GM23248 (cell line): ENCODE results near the gene NDUFB10. TPM values are rescaled to one million over a fixed set of nuclear protein-coding genes. Genes with fewer than 3 reads are reported as not detected.

Experiments
- DNase-seq: peaks from one replicate; pipeline ENCODE4 v3.0.0-alpha.2; 2015
- H2AFZ ChIP-seq: fragments of 200-600 bp; sonication (generic); 2 replicates; pipeline ENCODE4 v1.6.1; 2016; ENCODE audit warnings: antibody characterized with exemption
- H3F3A ChIP-seq: fragments of 200-600 bp; sonication (generic); 2 replicates; pipeline ENCODE4 v1.6.1; 2016; ENCODE audit warnings: mild to moderate bottlenecking, antibody characterized with exemption, mixed run types; ENCODE audit not compliant: insufficient read depth
- H3K27ac ChIP-seq: fragments of 200-600 bp; sonication (generic); 2 replicates; pipeline ENCODE4 v1.5.1; 2016; ENCODE audit warnings: mild to moderate bottlenecking
- H3K27me3 ChIP-seq: fragments of 200-600 bp; sonication (generic); replicated peaks from 2 replicates; pipeline ENCODE4 v1.6.1; 2016; ENCODE audit warnings: mild to moderate bottlenecking; ENCODE audit not compliant: insufficient read depth
- H3K36me3 ChIP-seq: fragments of 200-600 bp; sonication (generic); 2 replicates; pipeline ENCODE4 v1.6.1; 2016; ENCODE audit warnings: low read depth, mild to moderate bottlenecking
- H3K4me1 ChIP-seq: fragments of 200-600 bp; sonication (generic); 2 replicates; pipeline ENCODE4 v1.6.1; 2016; ENCODE audit warnings: mild to moderate bottlenecking; ENCODE audit not compliant: insufficient read depth
- H3K4me2 ChIP-seq: fragments of 200-600 bp; sonication (generic); one replicate; pipeline ENCODE4 v1.6.1; 2016; ENCODE audit warnings: mild to moderate bottlenecking; ENCODE audit not compliant: unreplicated experiment
- H3K4me3 ChIP-seq: fragments of 200-600 bp; sonication (generic); 2 replicates; pipeline ENCODE4 v1.5.1; 2016; ENCODE audit warnings: mild to moderate bottlenecking
- H3K79me2 ChIP-seq: fragments of 200-600 bp; sonication (generic); 2 replicates; pipeline ENCODE4 v1.6.1; 2016; ENCODE audit warnings: mild to moderate bottlenecking; ENCODE audit not compliant: insufficient read depth
- H3K9ac ChIP-seq: fragments of 200-600 bp; sonication (generic); 2 replicates; pipeline ENCODE4 v1.6.1; 2016; ENCODE audit warnings: mild to moderate bottlenecking
- H3K9me2 ChIP-seq: fragments of 200-600 bp; sonication (generic); 2 replicates; pipeline ENCODE4 v1.6.1; 2016; ENCODE audit warnings: mixed run types, mild to moderate bottlenecking, moderate library complexity; ENCODE audit not compliant: insufficient read depth
- H3K9me3 ChIP-seq: fragments of 200-600 bp; sonication (generic); one replicate; pipeline ENCODE4 v1.6.1; 2017; ENCODE audit warnings: low read depth
- H4K20me1 ChIP-seq: fragments of 200-600 bp; sonication (generic); 2 replicates; pipeline ENCODE4 v1.6.0; 2016; ENCODE audit not compliant: insufficient read depth
- EZH2 ChIP-seq: fragments of 200-600 bp; sonication (generic); IDR thresholded peaks from 2 replicates; pipeline ENCODE4 v1.6.1; 2018; ENCODE audit warnings: antibody characterized with exemption, mild to moderate bottlenecking; ENCODE audit not compliant: insufficient read depth, poor library complexity, severe bottlenecking
- EZH2phosphoT487 ChIP-seq: fragments of 200-600 bp; sonication (generic); IDR thresholded peaks from 2 replicates; pipeline ENCODE4 v1.6.1; 2018; ENCODE audit warnings: antibody characterized with exemption, moderate library complexity, mild to moderate bottlenecking, low read depth; ENCODE audit not compliant: insufficient read depth
- WGBS, 2 experiments: methylation state at CpG; one replicate each; pipeline ENCODE4 v1.1.6; 2015 to 2017; ENCODE audit warnings: low lambda C conversion rate in 2 of 2, low coverage in 1 of 2; ENCODE audit errors: missing lambda C conversion rate in 2 of 2; 5-methylcytosine and 5-hydroxymethylcytosine counted together
- in situ Hi-C: fragments of 300-500 bp; cut with MboI; formaldehyde crosslinking; loops from 2 replicates; pipeline ENCODE4 v1.15.0; 2020
- polyA plus RNA-seq: library from polyadenylated mRNA; unstranded; fragments of >200 nt; fragmentation: Nextera tagmentation; extraction: Ambion mirVana; gene quantifications from 2 replicates; pipeline ENCODE4 v1.2.1, GENCODE V29; 2016
- total RNA-seq: library from RNA; depleted of rRNA; stranded (reverse); fragments of >200 nt; shearing (Covaris generic); gene quantifications from 2 replicates; pipeline ENCODE4 v1.2.3, GENCODE V29; 2014

The NDUFB10 gene
- total and polyA plus RNA-seq, 2 experiments from 2014 or later, result 136 to 266 TPM

GRCh38 chr16:1977875-1978268, 18.5 kb downstream of the NDUFB10 start:
- Histone ChIP-seq H2AFZ (no peak overlapping the region), H3K79me2 (peaks cover 15% of the 10 kb centered on the region), H3K9me2 (no peaks in the 10 kb centered on the region), H4K20me1 (no peaks in the 10 kb centered on the region), H3K4me3 (no peak overlapping the region), H3K4me1 (no peaks in the 10 kb centered on the region), H3K27me3 (peaks cover 21% of the 10 kb centered on the region), H3K4me2 (no peak overlapping the region), H3K9me3 (no peaks in the 10 kb centered on the region), H3F3A (peaks cover 5% of the 10 kb centered on the region), H3K27ac (no peak overlapping the region), H3K9ac (no peak overlapping the region), H3K36me3 (no peaks in the 10 kb centered on the region; the same call in 1 of the 2 replicates)
- no peak for DNase-seq
- WGBS, 2 experiments, result 92 to 94% methylated on average over 12 to 17 of the region's 18 CpGs
- in situ Hi-C loops, result no loop called here
- TF ChIP-seq EZH2 (no peak), EZH2phosphoT487 (no peak)

GRCh38 chr16:1978476-1979120, 19.3 kb downstream of the NDUFB10 start:
- no peak overlapping the region for H3K27ac ChIP-seq
- no peak overlapping the region for H3K9ac ChIP-seq
- peaks cover 7% of the 10 kb centered on the region for H3K79me2 ChIP-seq
- H3K4me2 ChIP-seq, result no peak overlapping the region
- H2AFZ ChIP-seq, result no peak overlapping the region
- no peaks in the 10 kb centered on the region; the same call in 1 of the 2 replicates for H3K36me3 ChIP-seq
- no peak for DNase-seq
- no peaks in the 10 kb centered on the region for H3K9me3 ChIP-seq
- no peaks in the 10 kb centered on the region for H3K4me1 ChIP-seq
- H3K27me3 ChIP-seq, result peaks cover 21% of the 10 kb centered on the region
- H3F3A ChIP-seq, result peaks cover 9% of the 10 kb centered on the region
- in situ Hi-C loops, result no loop called here
- 89 to 90% methylated on average over 26 to 37 of the region's 37 CpGs for WGBS, 2 experiments
- no peaks in the 10 kb centered on the region for H3K9me2 ChIP-seq
- TF ChIP-seq EZH2 (no peak), EZH2phosphoT487 (no peak)
- no peak overlapping the region for H3K4me3 ChIP-seq
- H4K20me1 ChIP-seq, result no peaks in the 10 kb centered on the region

- no peak for DNase-seq
Observed at GRCh38 chr16:1979271-1980029, 20.1 kb downstream of the NDUFB10 start.

GRCh38 chr16:1980030-1980769, 20.9 kb downstream of the NDUFB10 start:
- peak; percentile 39 for DNase-seq
- Histone ChIP-seq H3F3A (peaks cover 9% of the 10 kb centered on the region), H3K9me3 (no peaks in the 10 kb centered on the region), H2AFZ (no peak overlapping the region), H3K4me2 (no peak overlapping the region), H3K27ac (no peak overlapping the region), H3K9ac (no peak overlapping the region), H3K4me1 (no peaks in the 10 kb centered on the region), H3K79me2 (0 out of 2 replicates have a peak, but pooled peaks cover 2% of the 10 kb centered on the region), H4K20me1 (no peaks in the 10 kb centered on the region), H3K27me3 (peaks cover 21% of the 10 kb centered on the region), H3K4me3 (no peak overlapping the region), H3K9me2 (no peaks in the 10 kb centered on the region), H3K36me3 (no peaks in the 10 kb centered on the region; the same call in 1 of the 2 replicates)
- TF ChIP-seq EZH2phosphoT487, result no peak
- TF ChIP-seq EZH2, result no peak
- in situ Hi-C loops, result no loop called here
- WGBS, 2 experiments, result 11 to 12% methylated on average over 43 to 53 of the region's 53 CpGs

More at GRCh38 chr16:1979271-1980029, 20.1 kb downstream of the NDUFB10 start:
- H3K4me1 ChIP-seq, result no peaks in the 10 kb centered on the region
- peaks cover 9% of the 10 kb centered on the region for H3F3A ChIP-seq
- no peaks in the 10 kb centered on the region for H4K20me1 ChIP-seq
- no peaks in the 10 kb centered on the region for H3K9me3 ChIP-seq
- in situ Hi-C loops, result no loop called here
- H3K79me2 ChIP-seq, result no peaks in the 10 kb centered on the region
- peaks cover 21% of the 10 kb centered on the region for H3K27me3 ChIP-seq
- H2AFZ ChIP-seq, result no peak overlapping the region
- no peak overlapping the region for H3K4me2 ChIP-seq
- H3K36me3 ChIP-seq, result no peaks in the 10 kb centered on the region; the same call in 1 of the 2 replicates
- H3K27ac ChIP-seq, result no peak overlapping the region
- H3K9ac ChIP-seq, result no peak overlapping the region
- no peaks in the 10 kb centered on the region for H3K9me2 ChIP-seq
- no peak overlapping the region for H3K4me3 ChIP-seq
- WGBS, 2 experiments, result 52 to 54% methylated on average over 50 to 70 of the region's 70 CpGs
- TF ChIP-seq EZH2 (no peak), EZH2phosphoT487 (no peak)
